HG03280 (cell line): ENCODE measurements around the gene SLC37A2.
"Not testable (repeated sequence)": the region's sequence is repeated elsewhere in the genome, so short reads cannot be mapped to it uniquely, and the experiment has no call there.

Experiments used
- ATAC-seq: cut with Tn5 transposase; IDR thresholded peaks from one replicate; pipeline ENCODE4 v1.9.1; 2021; ENCODE audit warnings: mild to moderate bottlenecking, moderate library complexity; ENCODE audit not compliant: unreplicated experiment

The SLC37A2 gene

GRCh38 chr11:125062931-125063428 lies at the start of gene SLC37A2:
TSS of gene SLC37A2 (plus strand) at chr11:125063305. CDS start at chr11:125063368, 63 bp downstream.
- ATAC-seq, result peak; percentile 91

DNA sequence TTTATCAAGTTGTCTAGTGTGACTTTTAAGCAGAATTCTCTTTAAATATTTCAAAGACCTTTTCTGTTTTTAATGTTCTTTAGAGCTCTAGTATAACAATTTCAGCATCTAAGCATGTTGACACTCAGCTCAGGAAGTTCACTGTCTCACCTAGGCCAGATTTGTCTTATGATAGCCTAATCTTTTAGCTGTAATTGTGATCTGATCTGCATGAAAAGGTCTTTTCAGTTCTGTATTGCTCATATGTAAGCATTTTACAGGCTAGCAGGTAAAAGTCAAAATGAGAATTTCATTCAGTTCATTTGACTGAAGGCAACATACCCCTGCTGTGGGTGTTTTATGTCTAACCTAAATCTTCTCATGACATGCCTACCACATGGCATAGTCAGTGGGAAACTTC lies 46.7 kb upstream of the SLC37A2 start:
- no peak for ATAC-seq

GRCh38 chr11:125020342-125020741 lies 42.8 kb upstream of the SLC37A2 start:
- no peak for ATAC-seq

GRCh38 chr11:125022551-125022950 lies 40.6 kb upstream of the SLC37A2 start:
- ATAC-seq, result no peak

- ATAC-seq, result no peak
Observed at GRCh38 chr11:125025968-125026367, 37.1 kb upstream of the SLC37A2 start.

GRCh38 chr11:125029431-125029830 lies 33.7 kb upstream of the SLC37A2 start:
- not testable (repeated sequence) for ATAC-seq

GRCh38 chr11:125036933-125037332 lies 26.2 kb upstream of the SLC37A2 start:
- ATAC-seq, result no peak

GRCh38 chr11:125049164-125049792 lies 13.8 kb upstream of the SLC37A2 start:
- ATAC-seq, result no peak

- ATAC-seq, result no peak
Observed at GRCh38 chr11:125052047-125052446, 11.1 kb upstream of the SLC37A2 start.

- no peak for ATAC-seq
Observed at GRCh38 chr11:125053167-125053566, 9.9 kb upstream of the SLC37A2 start.

DNA sequence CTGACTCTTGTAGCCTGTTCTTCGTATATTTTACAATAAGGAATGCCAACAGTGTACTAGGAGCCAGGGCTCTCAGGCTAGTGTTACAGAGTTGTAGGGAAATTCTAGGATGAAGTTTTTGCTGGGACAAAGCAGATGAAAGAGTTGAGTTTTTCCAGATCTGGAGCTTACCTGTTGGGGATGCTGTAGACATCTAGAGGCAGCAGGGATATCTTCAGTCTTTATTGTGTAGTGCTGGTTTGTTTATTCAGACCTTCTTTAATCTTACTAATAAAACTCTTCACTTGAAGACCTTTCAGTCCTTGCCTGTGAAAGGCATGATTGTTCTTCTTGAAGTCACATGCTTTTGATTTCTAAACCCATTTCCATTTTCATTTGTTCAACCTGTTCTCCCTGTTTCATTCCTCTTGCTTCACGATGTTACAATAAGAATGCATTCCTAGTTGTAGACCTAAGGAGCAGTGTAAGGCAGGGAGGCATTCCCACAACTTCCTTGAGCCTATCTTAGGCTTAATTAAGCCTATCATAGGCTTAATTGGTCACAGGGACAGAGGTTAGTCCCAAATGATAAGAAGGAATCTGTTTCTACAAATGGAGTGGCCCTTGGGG lies 7.9 kb upstream of the SLC37A2 start:
- ATAC-seq, result no peak

DNA sequence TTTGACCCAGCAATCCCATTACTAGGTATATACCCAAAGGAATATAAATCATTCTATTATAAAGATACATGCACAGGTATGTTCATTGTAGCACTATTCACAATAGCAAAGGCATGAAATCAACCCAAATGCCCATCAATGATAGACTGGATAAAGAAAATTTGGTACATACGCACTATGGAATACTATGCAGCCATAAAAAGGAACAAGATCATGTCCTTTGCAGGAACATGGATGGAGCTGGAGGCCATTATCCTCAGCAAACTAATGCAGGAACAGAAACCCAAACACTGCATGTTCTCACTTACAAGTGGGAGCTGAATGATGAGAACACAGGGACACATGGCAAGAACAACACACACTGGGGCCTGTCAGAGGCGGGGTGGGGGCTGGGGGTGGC lies 7.0 kb upstream of the SLC37A2 start:
- ATAC-seq, result not testable (repeated sequence)

DNA sequence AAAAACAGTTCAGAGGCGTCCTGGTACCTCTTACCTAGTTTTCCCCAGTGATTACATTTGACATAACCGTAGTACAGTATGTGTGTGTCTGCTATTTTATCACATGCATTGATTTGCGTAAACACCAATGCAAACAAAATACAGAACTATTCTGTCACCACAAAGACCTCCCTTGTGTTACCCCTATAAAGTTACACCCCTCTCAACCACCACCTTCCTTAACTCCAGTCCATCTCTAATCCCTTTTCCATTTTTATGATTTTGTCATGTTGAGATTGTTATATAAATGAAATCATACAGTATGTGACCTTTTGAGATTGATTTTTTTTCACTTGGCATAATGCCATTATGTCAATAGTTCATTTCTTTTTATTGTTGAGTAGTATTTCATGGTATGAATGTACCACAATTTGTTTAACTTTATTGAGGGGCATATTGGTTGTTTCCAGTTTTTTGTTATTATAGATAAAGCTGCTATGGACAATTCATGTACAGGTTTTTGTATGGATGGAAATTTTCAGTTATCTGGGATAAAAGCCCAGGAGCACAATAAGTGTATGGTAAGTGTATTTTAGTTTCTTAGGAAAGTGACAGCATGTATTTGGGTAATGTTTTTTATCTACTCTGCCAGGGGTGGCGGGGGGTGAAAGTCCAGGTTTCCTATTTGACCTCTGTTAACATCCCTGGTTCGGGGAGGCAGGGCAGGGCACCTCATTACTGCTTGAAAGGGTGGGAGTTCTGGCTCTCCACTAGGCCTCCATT lies 6.0 kb upstream of the SLC37A2 start:
- ATAC-seq, result no peak

GRCh38 chr11:125057693-125058016 lies 5.5 kb upstream of the SLC37A2 start:
- ATAC-seq, result no peak

DNA sequence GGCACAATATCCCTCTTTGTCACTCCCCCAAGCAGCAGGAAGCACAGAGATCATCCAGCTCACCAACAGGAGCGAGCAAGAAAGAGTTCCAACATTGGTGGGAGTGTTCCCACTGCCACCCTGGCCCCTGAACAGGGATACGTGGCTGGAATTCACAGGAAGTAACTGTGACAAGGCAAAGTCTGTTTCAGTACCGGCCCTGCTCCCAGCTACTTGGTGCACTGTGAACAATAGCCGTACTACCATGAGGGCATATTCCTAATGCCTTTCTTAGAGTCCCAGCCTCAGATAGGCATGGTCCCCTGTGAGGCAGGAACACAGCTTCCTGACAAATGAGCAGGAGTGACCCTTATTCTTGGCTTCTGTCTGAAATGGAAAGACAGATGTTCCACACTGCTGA lies 1.8 kb upstream of the SLC37A2 start:
- no peak for ATAC-seq

DNA sequence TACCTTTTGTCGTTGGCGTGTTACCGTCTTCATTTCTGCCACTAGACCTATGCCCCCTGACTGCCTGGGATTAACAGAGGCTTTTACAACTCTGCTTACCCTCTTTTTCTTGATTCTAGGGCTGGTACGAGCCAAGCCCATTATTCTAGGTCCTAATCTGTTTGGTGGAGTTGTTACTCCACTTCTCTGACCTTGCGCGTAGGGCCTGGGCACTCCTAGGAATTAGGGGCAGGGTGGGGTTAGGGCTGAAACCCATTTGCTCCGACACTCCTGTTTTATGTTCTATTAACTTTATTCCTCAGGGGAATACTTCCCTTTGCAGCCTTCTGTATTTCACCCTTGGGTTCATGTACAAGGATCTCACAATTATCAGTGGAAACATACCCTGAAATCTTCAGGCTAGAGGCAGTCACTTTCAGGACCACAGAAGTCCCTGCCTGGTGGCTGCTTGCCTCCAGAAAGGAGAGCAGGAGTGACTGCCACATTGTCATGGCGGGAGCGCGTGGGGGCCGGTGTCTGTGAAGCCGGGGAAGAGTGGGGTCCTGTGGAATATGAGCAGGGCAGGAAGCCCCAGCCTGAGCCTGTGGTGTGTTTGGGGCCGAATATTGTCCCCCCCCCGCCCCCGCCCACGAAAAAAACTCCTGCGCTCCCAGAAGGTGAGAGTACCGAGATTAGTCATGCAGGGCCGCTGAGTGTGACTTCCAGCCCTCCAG lies 731 bp upstream of the SLC37A2 start:
- no peak for ATAC-seq

GRCh38 chr11:125063429-125064043 lies 431 bp downstream of the SLC37A2 start:
- peak; percentile 18 for ATAC-seq

GRCh38 chr11:125064070-125064469 lies 965 bp downstream of the SLC37A2 start:
- no peak for ATAC-seq

GRCh38 chr11:125068368-125068767 lies 5.3 kb downstream of the SLC37A2 start:
- ATAC-seq, result no peak

DNA sequence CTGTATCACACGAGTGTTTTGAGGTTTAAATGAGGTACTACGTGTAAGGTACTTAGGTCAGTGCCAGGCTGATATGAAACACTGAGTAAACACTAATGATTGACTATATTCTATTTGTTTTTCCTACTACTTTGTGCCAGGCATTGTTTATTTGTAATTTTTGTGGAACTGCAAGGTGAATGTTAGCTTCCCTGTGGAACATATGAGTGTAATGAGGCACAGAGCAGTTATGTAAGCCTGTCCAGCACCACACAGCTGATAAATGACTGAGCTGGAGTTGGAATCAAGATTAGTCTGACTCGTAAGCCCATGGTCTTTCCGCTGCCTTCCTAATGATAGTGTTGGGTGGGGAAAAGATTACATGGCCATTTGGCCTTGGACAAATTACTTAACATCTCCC lies 5.9 kb downstream of the SLC37A2 start:
- no peak for ATAC-seq

DNA sequence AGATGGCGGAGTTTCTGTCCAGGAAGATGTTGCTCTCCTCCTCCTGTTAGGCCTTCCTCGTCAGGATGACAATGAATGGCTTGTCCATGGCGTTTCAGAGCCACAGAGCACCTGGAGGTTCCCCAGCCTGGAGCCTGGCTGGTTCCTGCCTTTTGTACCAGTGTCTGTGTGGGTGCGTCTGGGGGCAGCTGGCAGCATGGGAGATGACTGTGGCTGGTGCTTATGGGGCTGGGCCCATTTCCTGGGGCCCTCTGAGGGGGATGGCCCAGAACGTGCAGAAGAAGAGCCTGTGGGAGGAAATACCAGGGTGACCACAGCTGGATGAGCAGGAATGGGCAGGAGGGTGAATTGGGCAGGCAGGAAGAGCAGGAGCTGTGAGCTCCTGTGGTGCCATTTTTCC lies 6.7 kb downstream of the SLC37A2 start:
- no peak for ATAC-seq
